ENCODE measurements around the gene OR10A2. TPM values are rescaled to one million over a fixed set of nuclear protein-coding genes. Genes with fewer than 3 reads are reported as not detected.
"Not testable (repeated sequence)": the region's sequence is repeated elsewhere in the genome, so short reads cannot be mapped to it uniquely, and the experiment has no call there.

The OR10A2 gene
- total RNA-seq, 2 donors from 2014 or later: 0.10 TPM; not detected in 1

DNA sequence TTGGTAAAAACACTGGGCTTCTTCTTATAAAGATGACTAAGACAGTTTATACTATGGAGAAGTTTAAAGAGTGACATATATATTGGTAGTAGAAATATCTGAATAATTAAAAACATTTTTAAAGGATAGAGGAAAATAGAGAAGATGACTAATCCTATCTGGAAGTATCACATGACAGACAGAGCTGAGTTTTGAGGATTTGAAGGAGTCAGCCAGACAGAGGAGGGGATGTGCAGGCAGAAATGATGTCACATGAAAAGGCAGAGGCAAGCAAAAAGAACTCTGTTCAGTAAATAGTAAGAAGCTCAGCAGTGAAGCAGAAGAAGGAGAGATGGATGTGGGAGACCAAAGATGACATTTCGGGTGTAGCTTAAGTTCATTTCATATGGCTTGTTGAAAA lies 1.6 kb downstream of the OR10A2 start:
- Mint-ChIP-seq H3K9me3 (peaks cover 0 to 5% of the 10 kb centered on the region in 2 donors), H3K36me3 (no peaks in the 10 kb centered on the region), H3K27ac (no peak overlapping the region)
- DNase-seq (ENCODE audit: low spot score in 2 of 2) (no peak), ATAC-seq (no peak)

DNA sequence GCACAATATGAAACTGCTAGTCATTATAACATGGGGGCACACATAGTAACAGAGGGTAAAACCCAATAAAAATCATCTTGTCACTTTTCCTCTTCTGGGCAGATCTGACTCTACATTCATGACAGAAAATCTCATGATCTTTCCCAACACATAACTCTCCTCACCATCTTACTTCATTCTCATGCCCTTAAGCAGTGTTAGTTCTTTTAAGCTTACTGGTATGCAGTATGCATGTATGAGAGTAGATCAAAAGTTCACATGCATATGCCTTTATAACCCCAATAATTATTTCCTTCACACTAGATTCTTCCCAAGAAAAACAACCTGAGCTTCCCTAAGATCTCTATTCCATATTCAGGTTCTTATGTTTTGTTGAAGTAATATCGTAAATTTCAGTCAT lies 8.4 kb downstream of the OR10A2 start:
- no peak for ATAC-seq
- no peaks in the 10 kb centered on the region for H3K9me3 Mint-ChIP-seq
- H3K27ac Mint-ChIP-seq: no peak overlapping the region

DNA sequence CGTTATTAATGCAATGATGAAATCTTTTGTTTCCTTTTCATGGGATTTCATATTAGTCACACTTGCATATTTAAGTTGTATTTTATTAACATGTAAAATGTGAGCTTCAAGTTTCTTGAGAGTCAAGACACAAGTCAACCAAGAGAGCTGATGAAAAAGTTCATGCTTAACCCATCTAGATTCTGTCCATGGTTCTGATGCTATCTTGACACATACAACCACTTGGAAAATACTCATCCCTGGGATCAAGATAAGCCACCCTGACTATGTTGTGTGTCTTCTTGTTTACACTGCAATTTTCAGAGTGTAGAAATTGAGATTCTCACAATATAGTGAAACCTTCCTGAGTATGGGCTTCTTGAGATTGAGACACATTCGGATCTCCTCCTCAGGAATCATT lies 12.9 kb downstream of the OR10A2 start:
- DNase-seq (ENCODE audit: low spot score in 2 of 2) (no peak), ATAC-seq (no peak)
- Mint-ChIP-seq H3K36me3 (no peaks in the 10 kb centered on the region), H3K9me3 (peaks cover 0 to 5% of the 10 kb centered on the region in 2 donors), H3K27ac (no peak overlapping the region)

More for the DNA sequence above, 8.4 kb downstream of the OR10A2 start:
- H3K36me3 Mint-ChIP-seq: no peaks in the 10 kb centered on the region
- DNase-seq (ENCODE audit: low spot score in 2 of 2): no peak

DNA sequence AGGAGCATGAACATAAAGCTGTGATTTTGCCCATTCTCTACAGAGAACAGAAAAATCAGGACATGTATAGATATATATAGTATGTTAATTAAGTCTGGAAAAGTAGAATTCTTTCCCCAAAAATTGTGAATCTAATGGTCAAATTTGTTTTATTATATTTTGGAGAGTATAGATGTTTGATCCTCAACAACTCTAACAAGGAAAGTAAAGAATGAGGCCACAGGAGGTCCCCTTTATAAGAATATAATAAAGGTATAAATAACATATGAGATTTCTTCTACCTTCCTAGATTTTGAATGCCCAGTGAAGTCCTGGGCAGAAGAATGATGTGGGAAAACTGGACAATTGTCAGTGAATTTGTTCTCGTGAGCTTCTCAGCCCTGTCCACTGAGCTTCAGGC lies 13.5 kb downstream of the OR10A2 start, which contains the start of gene OR10A4:
OR10A4 (plus strand) TSS at position 301 of the 400 bp plus-strand sequence; CDS start at position 324, 23 bp downstream.
- H3K27ac Mint-ChIP-seq: no peak within 1 kb of the TSS
- no peak for ATAC-seq
- H3K9me3 Mint-ChIP-seq: peaks cover 0 to 5% of the 10 kb centered on the region in 2 donors
- H3K36me3 Mint-ChIP-seq: no peaks in the 10 kb centered on the region
- no peak for DNase-seq (ENCODE audit: low spot score in 2 of 2)

DNA sequence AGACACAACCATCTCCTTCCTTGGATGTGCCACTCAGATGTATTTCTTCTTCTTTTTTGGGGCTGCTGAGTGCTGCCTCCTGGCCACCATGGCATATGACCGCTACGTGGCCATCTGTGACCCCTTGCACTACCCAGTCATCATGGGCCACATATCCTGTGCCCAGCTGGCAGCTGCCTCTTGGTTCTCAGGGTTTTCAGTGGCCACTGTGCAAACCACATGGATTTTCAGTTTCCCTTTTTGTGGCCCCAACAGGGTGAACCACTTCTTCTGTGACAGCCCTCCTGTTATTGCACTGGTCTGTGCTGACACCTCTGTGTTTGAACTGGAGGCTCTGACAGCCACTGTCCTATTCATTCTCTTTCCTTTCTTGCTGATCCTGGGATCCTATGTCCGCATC lies 14.1 kb downstream of the OR10A2 start:
- no peak for DNase-seq (ENCODE audit: low spot score in 2 of 2)

DNA sequence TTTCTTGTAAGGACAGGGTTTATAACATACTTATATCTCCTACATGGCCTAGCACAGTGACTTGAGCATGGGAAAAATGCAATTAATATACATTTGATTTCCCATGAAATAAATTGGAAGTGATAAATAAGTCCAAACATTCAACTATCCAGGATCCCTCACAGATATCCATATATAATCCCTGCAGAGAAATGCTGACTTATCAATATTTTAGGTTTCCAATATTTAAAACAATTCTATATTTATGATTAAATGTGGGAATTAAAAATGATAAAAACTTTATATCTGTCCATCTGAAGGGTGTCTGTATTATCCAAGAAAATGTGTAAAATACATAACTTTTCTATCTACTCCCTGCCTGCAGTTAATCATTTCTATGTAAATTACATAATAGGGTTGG lies 19.9 kb downstream of the OR10A2 start:
- Mint-ChIP-seq H3K9me3 (no peaks in the 10 kb centered on the region), H3K27ac (no peak overlapping the region), H3K36me3 (no peaks in the 10 kb centered on the region)
- ATAC-seq (no peak), DNase-seq (ENCODE audit: low spot score in 2 of 2) (no peak)

More for the DNA sequence above, 14.1 kb downstream of the OR10A2 start:
- ATAC-seq: peak in 1 of 2 donors; percentile 24
- Mint-ChIP-seq H3K36me3 (no peaks in the 10 kb centered on the region), H3K9me3 (peaks cover 0 to 5% of the 10 kb centered on the region in 2 donors), H3K27ac (no peak overlapping the region)

DNA sequence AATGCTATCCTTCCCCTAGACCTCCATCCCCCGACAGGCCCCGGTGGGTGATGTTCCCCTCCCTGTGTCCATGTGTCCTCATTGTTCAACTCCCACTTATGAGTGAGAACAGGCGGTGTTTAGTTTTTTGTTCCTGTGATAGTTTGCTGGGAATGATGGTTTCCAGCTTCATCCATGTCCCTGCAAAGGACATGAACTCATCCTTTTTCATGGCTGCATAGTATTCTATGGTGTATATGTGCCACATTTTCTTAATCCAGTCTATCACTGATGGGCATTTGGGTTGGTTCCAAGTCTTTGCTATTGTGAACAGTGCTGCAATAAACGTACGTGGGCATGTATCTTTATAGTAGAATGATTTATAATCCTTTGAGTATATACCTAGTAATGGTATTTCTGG lies 24.9 kb downstream of the OR10A2 start:
- not testable (repeated sequence) for ATAC-seq; H3K9me3 Mint-ChIP-seq; H3K36me3 Mint-ChIP-seq; H3K27ac Mint-ChIP-seq; DNase-seq (ENCODE audit: low spot score in 2 of 2)

DNA sequence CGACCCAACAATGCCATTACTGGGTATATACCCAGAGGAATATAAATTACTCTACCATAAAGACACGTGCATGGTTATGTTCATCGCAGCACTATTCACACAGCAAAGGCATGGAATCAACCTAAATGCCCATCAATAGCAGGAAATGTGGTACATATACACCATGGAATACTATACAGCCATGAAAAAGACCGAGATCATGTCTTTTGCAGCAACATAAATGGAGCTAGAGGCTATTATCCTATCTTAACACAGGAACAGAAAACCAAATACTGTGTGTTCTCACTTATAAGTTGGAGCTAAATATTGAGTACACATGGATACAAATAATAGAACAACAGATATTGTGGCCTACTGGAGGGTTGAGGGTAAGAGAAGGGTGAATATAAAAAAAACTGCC lies 26.0 kb downstream of the OR10A2 start:
- ATAC-seq (no peak), DNase-seq (ENCODE audit: low spot score in 2 of 2) (no peak)
- no peak overlapping the region for H3K27ac Mint-ChIP-seq
- H3K9me3 Mint-ChIP-seq: no peaks in the 10 kb centered on the region
- no peaks in the 10 kb centered on the region for H3K36me3 Mint-ChIP-seq

DNA sequence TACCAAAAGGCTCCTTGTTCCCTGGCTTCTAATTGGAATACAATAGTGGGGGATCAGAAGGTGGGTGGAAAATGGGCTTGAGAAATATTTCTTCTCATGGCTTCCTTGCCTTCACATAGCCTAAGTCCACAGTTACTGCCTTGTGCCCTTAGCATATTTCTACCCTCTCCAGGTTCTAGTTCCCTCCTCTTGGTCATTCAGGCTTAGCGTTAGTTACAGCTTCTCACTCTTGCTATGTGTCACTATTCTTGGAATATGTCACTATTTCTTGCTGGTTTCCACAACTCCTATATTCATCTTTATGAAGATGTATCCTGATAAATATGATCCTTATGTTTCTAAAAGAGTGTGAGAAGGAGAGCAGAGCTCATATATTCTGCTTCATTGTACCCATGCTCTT lies 27.0 kb downstream of the OR10A2 start:
- no peak for ATAC-seq

DNA sequence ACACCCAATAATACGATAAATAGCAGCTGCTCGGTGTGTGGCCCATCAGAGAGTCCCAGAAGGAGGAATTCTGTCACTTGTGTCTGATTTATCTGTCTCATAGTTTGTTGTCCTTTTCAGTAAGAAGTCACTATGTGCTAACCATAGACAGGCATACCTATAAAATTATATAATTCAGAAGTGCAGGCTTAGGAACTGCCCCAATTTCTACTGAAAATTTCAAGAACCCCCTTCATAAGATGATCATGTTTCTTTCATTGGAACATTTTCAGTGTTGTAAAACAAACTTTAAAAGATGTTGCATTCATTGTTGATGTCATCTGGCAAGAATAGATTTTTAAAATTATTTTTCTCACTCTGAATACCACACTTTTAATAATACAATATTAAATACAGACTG lies 29.5 kb downstream of the OR10A2 start, which contains the start of gene OR2D2:
OR2D2 (minus strand) TSS at position 101 of the 400 bp plus-strand sequence; CDS start at position 101, 0 bp downstream.
- no peak for ATAC-seq
- no peak within 1 kb of the TSS for H3K27ac Mint-ChIP-seq
- H3K9me3 Mint-ChIP-seq: no peaks in the 10 kb centered on the region
- H3K36me3 Mint-ChIP-seq: no peaks in the 10 kb centered on the region
- DNase-seq (ENCODE audit: low spot score in 2 of 2): no peak

More for the DNA sequence above, 27.0 kb downstream of the OR10A2 start:
- DNase-seq (ENCODE audit: low spot score in 2 of 2): no peak
- Mint-ChIP-seq H3K27ac (no peak overlapping the region), H3K36me3 (no peaks in the 10 kb centered on the region), H3K9me3 (no peaks in the 10 kb centered on the region)

DNA sequence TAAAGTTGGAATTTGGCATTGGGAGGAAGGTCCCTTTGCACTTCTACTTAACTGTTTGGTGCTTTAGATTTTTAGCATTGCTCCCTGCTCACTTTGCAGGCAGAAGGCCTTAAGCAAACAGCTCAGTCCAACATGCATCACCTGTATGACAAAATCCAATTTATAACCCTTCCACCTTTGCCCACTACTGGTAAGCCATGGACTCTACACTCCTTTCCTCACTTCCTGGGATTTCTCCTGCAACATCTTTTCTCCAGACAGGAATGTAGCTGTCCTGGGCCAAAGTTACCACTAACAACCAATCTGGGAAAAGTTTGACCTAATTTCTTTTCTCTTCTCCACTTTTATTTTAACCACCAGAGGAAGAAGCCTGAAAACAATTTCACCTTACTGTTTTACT lies 31.2 kb downstream of the OR10A2 start:
- Mint-ChIP-seq H3K36me3 (no peaks in the 10 kb centered on the region), H3K9me3 (no peaks in the 10 kb centered on the region), H3K27ac (no peak overlapping the region)
- ATAC-seq (no peak), DNase-seq (ENCODE audit: low spot score in 2 of 2) (no peak)

DNA sequence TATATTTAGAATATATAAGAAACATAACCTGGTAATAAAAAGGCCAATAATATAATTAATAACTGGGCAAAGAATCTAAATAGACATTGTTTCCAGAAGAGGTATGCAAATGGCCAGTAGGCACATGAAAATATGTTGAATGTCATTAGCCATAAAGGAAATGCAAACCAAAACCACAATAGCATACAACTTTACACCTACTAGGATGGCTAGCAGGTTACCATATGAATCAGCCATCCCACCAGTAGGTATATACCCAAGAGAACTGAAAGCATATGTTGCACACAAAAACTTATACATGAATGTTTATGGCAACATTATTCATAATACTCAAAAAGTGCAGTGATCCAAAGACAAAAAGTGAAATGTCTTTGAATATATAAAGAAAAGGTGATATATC lies 32.2 kb downstream of the OR10A2 start:
- Mint-ChIP-seq H3K9me3 (no peaks in the 10 kb centered on the region), H3K27ac (no peak overlapping the region), H3K36me3 (no peaks in the 10 kb centered on the region)
- ATAC-seq: peak in 1 of 2 donors; percentile 73
- DNase-seq (ENCODE audit: low spot score in 2 of 2): no peak

DNA sequence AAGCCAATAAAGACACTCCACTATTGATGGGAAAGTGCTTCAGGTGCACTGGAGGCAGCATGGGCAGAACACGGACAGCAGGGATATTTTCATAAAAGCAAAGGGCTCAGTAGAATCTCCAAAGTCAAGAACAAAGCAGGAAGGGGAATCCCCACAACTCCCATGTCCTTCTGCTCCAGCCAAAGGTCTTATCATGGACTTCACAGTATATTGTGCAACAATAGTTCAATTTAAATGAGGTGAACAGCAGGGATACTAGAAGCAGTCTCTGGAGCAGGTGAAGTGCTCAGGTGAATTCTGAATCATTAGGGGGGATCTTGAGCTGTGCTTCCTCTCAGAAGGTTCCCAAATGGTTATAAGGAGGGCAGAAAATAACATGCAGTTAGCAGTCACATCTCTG lies 36.1 kb downstream of the OR10A2 start:
- Mint-ChIP-seq H3K36me3 (no peaks in the 10 kb centered on the region), H3K9me3 (no peaks in the 10 kb centered on the region), H3K27ac (no peak overlapping the region)
- ATAC-seq: no peak
- no peak for DNase-seq (ENCODE audit: low spot score in 2 of 2)

DNA sequence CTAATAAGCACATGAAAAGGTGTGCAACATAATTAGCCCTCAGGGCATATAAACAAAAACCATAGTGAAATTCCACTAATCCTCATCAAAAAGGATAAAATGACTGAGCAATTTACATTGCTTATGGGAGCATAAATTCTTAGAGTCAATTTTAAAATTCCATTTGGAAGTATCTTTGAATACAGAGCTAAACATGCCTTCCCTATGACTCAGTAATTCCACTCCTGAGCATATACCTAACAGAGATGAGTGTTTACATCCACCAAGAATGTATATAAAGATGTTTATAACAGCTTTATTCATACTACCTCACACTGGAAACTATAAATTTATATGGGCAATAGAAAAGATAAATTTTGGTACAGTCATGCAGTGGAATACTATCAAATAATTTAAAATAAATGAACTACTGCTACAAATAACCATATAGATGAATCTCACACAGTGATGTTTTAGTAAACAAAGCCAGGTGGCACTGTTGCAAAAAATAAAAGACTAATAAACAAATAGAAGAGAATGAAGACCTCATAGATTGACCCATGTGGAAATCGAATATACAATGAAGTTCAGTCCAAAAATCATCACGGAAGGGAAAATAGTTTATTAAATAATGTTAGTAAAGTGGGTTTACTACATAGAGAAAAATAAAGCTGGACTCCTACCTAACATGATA lies 37.6 kb downstream of the OR10A2 start:
- H3K9me3 Mint-ChIP-seq: no peaks in the 10 kb centered on the region
- ATAC-seq (no peak), DNase-seq (ENCODE audit: low spot score in 2 of 2) (no peak)
- H3K27ac Mint-ChIP-seq: no peak overlapping the region
- no peaks in the 10 kb centered on the region for H3K36me3 Mint-ChIP-seq

DNA sequence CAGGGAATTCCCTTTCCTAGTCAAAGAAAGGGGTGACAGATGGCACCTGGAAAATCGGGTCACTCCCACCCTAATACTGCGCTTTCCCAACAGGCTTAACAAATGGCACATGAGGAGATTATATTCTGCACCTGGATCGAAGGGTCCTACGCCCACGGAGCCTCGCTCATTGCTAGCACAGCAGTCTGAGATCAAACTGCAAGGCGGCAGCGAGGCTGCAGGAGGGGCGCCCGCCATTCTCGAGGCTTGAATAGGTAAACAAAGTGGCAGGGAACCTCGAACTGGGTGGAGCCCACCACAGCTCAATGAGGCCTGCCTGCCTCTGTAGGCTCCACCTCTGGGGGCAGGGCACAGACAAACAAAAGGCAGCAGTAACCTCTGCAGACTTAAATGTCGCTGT lies 41.9 kb downstream of the OR10A2 start:
- ATAC-seq; DNase-seq (ENCODE audit: low spot score in 2 of 2); H3K27ac Mint-ChIP-seq; H3K9me3 Mint-ChIP-seq; H3K36me3 Mint-ChIP-seq: not testable (repeated sequence)

DNA sequence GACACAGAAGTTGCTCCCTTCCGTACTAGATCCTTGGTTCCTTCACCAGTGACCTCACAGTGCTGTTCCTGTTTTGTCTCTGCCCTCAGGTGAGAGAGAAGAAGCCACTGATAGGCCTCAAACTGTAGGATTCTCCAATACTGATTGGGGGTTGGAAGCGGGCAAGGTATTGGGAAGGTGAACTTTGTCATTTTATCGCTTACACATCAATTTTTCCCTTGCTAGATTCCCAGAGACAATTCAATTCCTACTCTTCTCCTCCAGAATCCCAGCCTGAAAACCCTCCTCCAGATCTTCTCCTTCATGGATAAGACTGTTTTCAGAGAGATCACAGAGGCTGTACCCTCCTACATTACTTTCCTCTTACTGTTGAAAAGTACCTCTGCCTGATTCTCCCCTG lies 48.5 kb downstream of the OR10A2 start:
- no peak for ATAC-seq
- H3K36me3 Mint-ChIP-seq: no peaks in the 10 kb centered on the region
- H3K27ac Mint-ChIP-seq: no peak overlapping the region
- DNase-seq (ENCODE audit: low spot score in 2 of 2): no peak
- no peaks in the 10 kb centered on the region for H3K9me3 Mint-ChIP-seq

DNA sequence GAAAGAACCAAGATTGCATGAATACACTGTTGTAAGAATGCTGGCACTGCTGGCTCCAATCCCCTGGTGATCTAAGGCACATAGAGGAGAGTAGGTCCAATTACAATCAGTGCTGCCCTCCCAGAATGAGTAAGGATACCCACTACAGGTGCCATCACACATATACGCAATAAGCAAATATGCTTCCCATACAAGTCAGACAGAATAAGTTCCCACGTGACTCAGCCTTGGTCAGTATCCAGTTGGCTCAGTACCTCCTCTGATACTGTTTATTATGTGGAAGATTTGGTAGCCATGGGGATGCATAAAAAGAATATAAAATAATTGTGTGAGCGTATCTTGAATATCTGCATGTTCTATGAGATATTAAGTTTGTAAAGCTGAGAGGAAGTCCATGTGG lies 49.1 kb downstream of the OR10A2 start:
- Mint-ChIP-seq H3K36me3 (no peaks in the 10 kb centered on the region), H3K9me3 (no peaks in the 10 kb centered on the region)

DNA sequence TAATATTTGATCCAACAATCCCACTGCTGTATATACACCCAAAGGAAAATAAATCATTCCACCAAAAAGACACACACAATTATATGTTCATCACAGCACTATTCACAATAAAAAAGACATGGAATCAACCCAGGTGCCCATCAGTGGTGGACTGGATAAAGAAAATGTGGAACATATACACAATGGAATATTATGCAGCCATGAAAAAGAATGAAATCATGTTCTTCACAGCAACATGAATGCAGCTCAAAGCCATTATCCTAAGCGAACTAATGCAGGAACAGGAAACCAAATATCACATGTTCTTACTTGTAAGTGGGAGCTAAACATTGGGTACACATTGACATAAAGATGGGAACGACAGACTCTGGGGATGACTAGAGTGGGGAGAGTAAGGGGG lies 56.8 kb downstream of the OR10A2 start:
- ATAC-seq (no peak), DNase-seq (ENCODE audit: low spot score in 2 of 2) (no peak)
- H3K9me3 Mint-ChIP-seq: no peaks in the 10 kb centered on the region
- no peaks in the 10 kb centered on the region for H3K36me3 Mint-ChIP-seq
- H3K27ac Mint-ChIP-seq: no peak overlapping the region

More for the DNA sequence above, 49.1 kb downstream of the OR10A2 start:
- no peak for ATAC-seq
- DNase-seq (ENCODE audit: low spot score in 2 of 2): no peak
- no peak overlapping the region for H3K27ac Mint-ChIP-seq
